Liver (tissue), 9 donors: ENCODE results near the gene ABCB4. TPM values are rescaled to one million over a fixed set of nuclear protein-coding genes. Genes with fewer than 3 reads are reported as not detected.

Experiments used
- DNase-seq: peaks from one replicate; pipeline ENCODE4 v3.0.0-alpha.2; 2017; ENCODE audit warnings: low spot score
- H3K27ac ChIP-seq, 2 donors: one replicate each; pipeline ENCODE4 v1.7.0; 2013; ENCODE audit warnings: inconsistent platforms in 2 of 2, low read length in 2 of 2, control low read depth in 1 of 2, low read depth in 1 of 2, mild to moderate bottlenecking in 1 of 2
- H3K27me3 ChIP-seq, 4 donors: one replicate each; pipeline versions ENCODE4 v1.6.1 to v1.7.0; 2013; ENCODE audit warnings: low read length in 3 of 4, inconsistent platforms in 1 of 4, mild to moderate bottlenecking in 1 of 4, moderate library complexity in 1 of 4; ENCODE audit not compliant: control insufficient read depth in 4 of 4, insufficient read depth in 4 of 4
- H3K36me3 ChIP-seq, 4 donors: one replicate each; pipeline versions ENCODE4 v1.6.1 to v1.7.0; 2013; ENCODE audit warnings: low read length in 3 of 4, mild to moderate bottlenecking in 3 of 4, low read depth in 1 of 4, moderate library complexity in 1 of 4; ENCODE audit not compliant: control insufficient read depth in 4 of 4, insufficient read depth in 3 of 4
- H3K4me1 ChIP-seq, 4 donors: one replicate each; pipeline versions ENCODE4 v1.6.1 to v1.7.0; 2013; ENCODE audit warnings: low read length in 3 of 4, mild to moderate bottlenecking in 3 of 4, moderate library complexity in 1 of 4; ENCODE audit not compliant: control insufficient read depth in 4 of 4, insufficient read depth in 4 of 4
- H3K4me3 ChIP-seq, 3 donors: one replicate each; pipeline versions ENCODE4 v1.6.1 to v1.7.0; 2013; ENCODE audit warnings: low read length in 3 of 3, control low read depth in 1 of 3, low read depth in 1 of 3, mild to moderate bottlenecking in 1 of 3
- H3K9ac ChIP-seq, 2 donors: one replicate each; pipeline ENCODE4 v1.7.0; 2013; ENCODE audit warnings: low read length in 2 of 2, mild to moderate bottlenecking in 2 of 2, moderate library complexity in 2 of 2, control low read depth in 1 of 2, low read depth in 1 of 2
- H3K9me3 ChIP-seq, 4 donors: one replicate each; pipeline versions ENCODE4 v1.6.1 to v1.7.0; 2013; ENCODE audit warnings: low read length in 3 of 4; ENCODE audit not compliant: control insufficient read depth in 4 of 4
- EGR1 ChIP-seq, 2 donors: IDR thresholded peaks; 2 replicates each; pipeline ENCODE4 v1.6.1; 2016 to 2018; ENCODE audit warnings: antibody characterized with exemption in 2 of 2, low read depth in 2 of 2
- FOXA1 ChIP-seq: IDR thresholded peaks from 2 replicates; pipeline ENCODE4 v1.6.1; 2016; ENCODE audit warnings: antibody characterized with exemption
- GABPA ChIP-seq, 2 donors: IDR thresholded peaks in 1 of 2; conservative IDR thresholded peaks in 1 of 2; 2 replicates each; pipeline ENCODE4 v1.6.1; 2016; ENCODE audit warnings: antibody characterized with exemption in 2 of 2, mild to moderate bottlenecking in 1 of 2, moderate library complexity in 1 of 2
- HNF4A ChIP-seq, 2 donors: conservative IDR thresholded peaks; 2 replicates each; pipeline ENCODE4 v1.6.1; 2016; ENCODE audit warnings: antibody characterized with exemption in 2 of 2, mild to moderate bottlenecking in 2 of 2
- HNF4G ChIP-seq: IDR thresholded peaks from 2 replicates; pipeline ENCODE4 v1.6.1; 2016; ENCODE audit warnings: antibody characterized with exemption
- RXRA ChIP-seq, 2 donors: IDR thresholded peaks; 2 replicates each; pipeline ENCODE4 v1.6.1; 2017 to 2018; ENCODE audit warnings: antibody characterized with exemption in 2 of 2, mild to moderate bottlenecking in 1 of 2
- SP1 ChIP-seq: IDR thresholded peaks from 2 replicates; pipeline ENCODE4 v1.6.1; 2018; ENCODE audit warnings: antibody characterized with exemption, mild to moderate bottlenecking
- TAF1 ChIP-seq: conservative IDR thresholded peaks from 2 replicates; pipeline ENCODE4 v1.6.1; 2016; ENCODE audit warnings: antibody characterized with exemption, mild to moderate bottlenecking
- YY1 ChIP-seq: IDR thresholded peaks from 2 replicates; pipeline ENCODE4 v1.6.1; 2016; ENCODE audit warnings: antibody characterized with exemption, mild to moderate bottlenecking
- WGBS: extraction: QIAGEN DNeasy Blood & Tissue Kit; methylation state at CpG from one replicate; pipeline ENCODE4 v1.1.7; 2013; 5-methylcytosine and 5-hydroxymethylcytosine counted together
- polyA plus RNA-seq, 2 donors: library from polyadenylated mRNA; stranded (reverse) in 1 of 2; unstranded in 1 of 2; fragments of 200-250 nt in 1 of 2; fragments of >200 nt in 1 of 2; fragmentation: Nextera tagmentation in 1 of 2; extraction: Ambion mirVana in 1 of 2; gene quantifications; one replicate each; pipeline versions ENCODE4 v1.2.1 to v1.2.3, GENCODE V29; 2013 to 2015
- total RNA-seq, 2 donors: library from RNA; depleted of rRNA; stranded (reverse); fragments of >200 nt; gene quantifications; one replicate each; pipeline ENCODE4 v1.2.3, GENCODE V29; 2014
- TF ChIP-seq, protein P1 (sequence below): IDR thresholded peaks from 2 replicates; pipeline ENCODE4 v1.6.1; 2016; ENCODE audit warnings: antibody characterized with exemption, mild to moderate bottlenecking
- TF ChIP-seq, protein P2 (sequence below): IDR thresholded peaks from 2 replicates; pipeline ENCODE4 v1.6.1; 2016; ENCODE audit warnings: antibody characterized with exemption
- TF ChIP-seq, protein P3 (sequence below): IDR thresholded peaks from 2 replicates; pipeline ENCODE4 v1.6.1; 2016; ENCODE audit warnings: antibody characterized with exemption
- TF ChIP-seq, protein P4 (sequence below): fragments of 150-350 bp; IDR thresholded peaks from 2 replicates; pipeline ENCODE4 v1.5.1; 2017; ENCODE audit warnings: improper control_type of control experiment, low read depth, low read length; ENCODE audit not compliant: missing input control
- donor health status: healthy.
- donor health status: healthy.
- donor health status: healthy.
- donor health status: healthy.
- donor health status: healthy.

Gene ABCB4
- total and polyA plus RNA-seq, 4 donors, result 6.7 to 409 (median 77.6) TPM

DNA sequence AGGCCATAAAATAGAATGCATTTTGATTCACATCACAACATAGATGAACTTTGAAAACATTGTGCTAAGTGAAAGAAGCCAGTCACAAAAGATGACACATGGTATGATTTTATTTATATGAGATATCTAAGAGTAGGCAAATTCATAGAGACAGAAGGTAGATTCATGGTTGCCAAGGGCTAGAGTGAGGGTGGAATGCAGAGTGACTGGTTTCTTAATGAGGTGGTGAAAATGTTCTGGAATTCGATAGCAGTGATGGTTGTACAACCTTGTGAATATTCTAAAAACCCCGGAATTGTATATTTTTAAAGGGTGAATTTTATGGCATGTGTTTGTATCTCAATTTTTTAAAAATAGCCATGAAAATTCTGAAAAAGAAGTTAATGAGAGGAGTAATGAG lies 42.9 kb downstream of the ABCB4 start (continued):
- TF ChIP-seq, protein P1, sequence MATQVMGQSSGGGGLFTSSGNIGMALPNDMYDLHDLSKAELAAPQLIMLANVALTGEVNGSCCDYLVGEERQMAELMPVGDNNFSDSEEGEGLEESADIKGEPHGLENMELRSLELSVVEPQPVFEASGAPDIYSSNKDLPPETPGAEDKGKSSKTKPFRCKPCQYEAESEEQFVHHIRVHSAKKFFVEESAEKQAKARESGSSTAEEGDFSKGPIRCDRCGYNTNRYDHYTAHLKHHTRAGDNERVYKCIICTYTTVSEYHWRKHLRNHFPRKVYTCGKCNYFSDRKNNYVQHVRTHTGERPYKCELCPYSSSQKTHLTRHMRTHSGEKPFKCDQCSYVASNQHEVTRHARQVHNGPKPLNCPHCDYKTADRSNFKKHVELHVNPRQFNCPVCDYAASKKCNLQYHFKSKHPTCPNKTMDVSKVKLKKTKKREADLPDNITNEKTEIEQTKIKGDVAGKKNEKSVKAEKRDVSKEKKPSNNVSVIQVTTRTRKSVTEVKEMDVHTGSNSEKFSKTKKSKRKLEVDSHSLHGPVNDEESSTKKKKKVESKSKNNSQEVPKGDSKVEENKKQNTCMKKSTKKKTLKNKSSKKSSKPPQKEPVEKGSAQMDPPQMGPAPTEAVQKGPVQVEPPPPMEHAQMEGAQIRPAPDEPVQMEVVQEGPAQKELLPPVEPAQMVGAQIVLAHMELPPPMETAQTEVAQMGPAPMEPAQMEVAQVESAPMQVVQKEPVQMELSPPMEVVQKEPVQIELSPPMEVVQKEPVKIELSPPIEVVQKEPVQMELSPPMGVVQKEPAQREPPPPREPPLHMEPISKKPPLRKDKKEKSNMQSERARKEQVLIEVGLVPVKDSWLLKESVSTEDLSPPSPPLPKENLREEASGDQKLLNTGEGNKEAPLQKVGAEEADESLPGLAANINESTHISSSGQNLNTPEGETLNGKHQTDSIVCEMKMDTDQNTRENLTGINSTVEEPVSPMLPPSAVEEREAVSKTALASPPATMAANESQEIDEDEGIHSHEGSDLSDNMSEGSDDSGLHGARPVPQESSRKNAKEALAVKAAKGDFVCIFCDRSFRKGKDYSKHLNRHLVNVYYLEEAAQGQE, result no peak

DNA sequence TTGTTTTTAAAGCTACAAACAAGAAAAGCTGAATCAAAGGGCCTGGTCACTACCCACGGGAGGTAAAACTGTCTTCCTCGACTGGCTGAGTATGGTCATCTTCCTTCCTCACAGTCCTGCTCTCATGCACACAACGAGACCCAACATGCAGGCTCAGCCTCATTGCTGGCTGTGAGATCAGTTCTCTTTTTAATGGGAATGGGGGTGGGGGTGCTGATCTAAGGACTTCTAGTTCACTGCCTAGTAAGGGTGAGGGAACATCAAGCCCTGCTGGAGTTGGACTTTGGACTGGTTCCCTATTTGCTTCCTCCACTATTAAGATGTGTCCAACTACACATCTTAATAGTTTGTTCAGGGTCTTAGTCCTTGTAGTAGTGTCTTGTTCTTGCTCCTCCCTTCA lies 48.2 kb downstream of the ABCB4 start:
- Histone ChIP-seq H3K4me1 (no peaks in the 10 kb centered on the region), H3K4me3 (no peak overlapping the region), H3K27me3 (no peaks in the 10 kb centered on the region), H3K9me3 (no peaks in the 10 kb centered on the region), H3K36me3 (peaks cover 5 to 72% (median 70%) of the 10 kb centered on the region in 4 donors), H3K27ac (no peak overlapping the region), H3K9ac (no peak overlapping the region)
- no peak for DNase-seq
- TF ChIP-seq GABPA (IDR thresholded peaks at IDR 0.05 in 1 of 2, conservative IDR thresholded peaks at IDR 0.05 in 1 of 2), result no peak
- peak; percentile 20 to 30 for TF ChIP-seq HNF4A (conservative IDR thresholded peaks at IDR 0.05)
- no peak for TF ChIP-seq HNF4G
- TF ChIP-seq, protein P1, result no peak
- WGBS, result 95% methylated on average over 3 of the region's 3 CpGs

DNA sequence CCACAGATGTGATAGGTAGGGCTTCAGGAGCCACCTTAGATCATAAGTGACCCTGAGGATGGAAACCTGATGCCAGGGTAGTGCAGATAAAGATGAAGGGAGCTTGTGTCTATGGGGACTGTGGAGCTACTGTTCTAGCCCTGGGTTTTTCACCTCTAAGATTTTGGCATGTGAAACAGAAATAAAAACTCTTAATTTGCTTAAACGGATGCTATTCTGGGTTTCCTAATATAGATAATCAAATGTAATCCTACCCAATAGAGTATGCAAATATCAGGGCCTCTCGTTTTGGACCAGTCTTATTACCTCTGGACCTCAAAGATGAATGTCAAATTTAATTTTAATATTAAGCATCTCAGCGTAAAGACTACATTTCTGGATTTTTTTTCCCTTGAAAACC lies 49.3 kb downstream of the ABCB4 start:
- Histone ChIP-seq H3K4me3 (no peak overlapping the region), H3K9ac (no peak overlapping the region), H3K36me3 (peaks cover 8 to 71% (median 65%) of the 10 kb centered on the region in 4 donors), H3K9me3 (no peaks in the 10 kb centered on the region), H3K27ac (no peak overlapping the region), H3K4me1 (no peaks in the 10 kb centered on the region), H3K27me3 (no peaks in the 10 kb centered on the region)
- TF ChIP-seq FOXA1 (no peak), SP1 (no peak)
- TF ChIP-seq, protein P2, sequence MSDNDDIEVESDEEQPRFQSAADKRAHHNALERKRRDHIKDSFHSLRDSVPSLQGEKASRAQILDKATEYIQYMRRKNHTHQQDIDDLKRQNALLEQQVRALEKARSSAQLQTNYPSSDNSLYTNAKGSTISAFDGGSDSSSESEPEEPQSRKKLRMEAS, result no peak
- no peak for DNase-seq
- 86% methylated on average over 3 of the region's 3 CpGs for WGBS

DNA sequence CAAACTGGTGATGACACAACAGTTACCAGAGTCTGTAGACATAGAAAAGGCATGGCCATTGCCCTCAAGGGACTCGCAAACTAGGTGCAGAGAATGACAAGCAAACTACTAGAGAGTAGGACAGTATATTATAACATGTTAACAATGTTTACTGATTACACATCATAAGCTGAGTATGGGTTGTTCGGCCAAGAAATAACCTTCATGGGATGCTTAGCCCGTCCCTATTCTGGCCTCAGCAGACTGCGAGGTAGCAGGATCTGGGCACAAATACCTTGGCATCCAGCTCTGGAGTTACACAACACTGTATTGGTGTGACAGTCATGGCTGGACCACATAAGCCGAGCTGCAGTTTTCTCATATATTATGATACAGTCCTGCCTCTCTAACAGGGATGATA lies 51.4 kb downstream of the ABCB4 start:
- Histone ChIP-seq H3K9me3 (no peaks in the 10 kb centered on the region), H3K4me3 (no peak overlapping the region), H3K4me1 (peaks cover 0 to 3% (median 0%) of the 10 kb centered on the region in 4 donors), H3K27me3 (no peaks in the 10 kb centered on the region), H3K9ac (no peak overlapping the region), H3K27ac (no peak overlapping the region), H3K36me3 (peaks cover 10 to 73% (median 61%) of the 10 kb centered on the region in 4 donors)
- 39% methylated on average over 5 of the region's 5 CpGs for WGBS
- no peak for DNase-seq
- TF ChIP-seq TAF1, result no peak
- TF ChIP-seq, protein P1, result no peak
- TF ChIP-seq, protein P3, sequence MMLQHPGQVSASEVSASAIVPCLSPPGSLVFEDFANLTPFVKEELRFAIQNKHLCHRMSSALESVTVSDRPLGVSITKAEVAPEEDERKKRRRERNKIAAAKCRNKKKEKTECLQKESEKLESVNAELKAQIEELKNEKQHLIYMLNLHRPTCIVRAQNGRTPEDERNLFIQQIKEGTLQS, result no peak
- TF ChIP-seq EGR1 (IDR thresholded peaks at IDR 0.05; ENCODE audit: low read depth in 2 of 2), result no peak
- TF ChIP-seq, protein P4, sequence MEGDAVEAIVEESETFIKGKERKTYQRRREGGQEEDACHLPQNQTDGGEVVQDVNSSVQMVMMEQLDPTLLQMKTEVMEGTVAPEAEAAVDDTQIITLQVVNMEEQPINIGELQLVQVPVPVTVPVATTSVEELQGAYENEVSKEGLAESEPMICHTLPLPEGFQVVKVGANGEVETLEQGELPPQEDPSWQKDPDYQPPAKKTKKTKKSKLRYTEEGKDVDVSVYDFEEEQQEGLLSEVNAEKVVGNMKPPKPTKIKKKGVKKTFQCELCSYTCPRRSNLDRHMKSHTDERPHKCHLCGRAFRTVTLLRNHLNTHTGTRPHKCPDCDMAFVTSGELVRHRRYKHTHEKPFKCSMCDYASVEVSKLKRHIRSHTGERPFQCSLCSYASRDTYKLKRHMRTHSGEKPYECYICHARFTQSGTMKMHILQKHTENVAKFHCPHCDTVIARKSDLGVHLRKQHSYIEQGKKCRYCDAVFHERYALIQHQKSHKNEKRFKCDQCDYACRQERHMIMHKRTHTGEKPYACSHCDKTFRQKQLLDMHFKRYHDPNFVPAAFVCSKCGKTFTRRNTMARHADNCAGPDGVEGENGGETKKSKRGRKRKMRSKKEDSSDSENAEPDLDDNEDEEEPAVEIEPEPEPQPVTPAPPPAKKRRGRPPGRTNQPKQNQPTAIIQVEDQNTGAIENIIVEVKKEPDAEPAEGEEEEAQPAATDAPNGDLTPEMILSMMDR, result no peak
- TF ChIP-seq YY1, result no peak
- TF ChIP-seq RXRA (IDR thresholded peaks at IDR 0.05), result no peak
